ENCODE results near the gene TMEM109. TPM values are rescaled to one million over a fixed set of nuclear protein-coding genes. Genes with fewer than 3 reads are reported as not detected.

Gene TMEM109
- total and polyA plus RNA-seq, 2 of the 4 experiments (the other 2 are of a cell fraction): 15.1 to 69.7 TPM

DNA sequence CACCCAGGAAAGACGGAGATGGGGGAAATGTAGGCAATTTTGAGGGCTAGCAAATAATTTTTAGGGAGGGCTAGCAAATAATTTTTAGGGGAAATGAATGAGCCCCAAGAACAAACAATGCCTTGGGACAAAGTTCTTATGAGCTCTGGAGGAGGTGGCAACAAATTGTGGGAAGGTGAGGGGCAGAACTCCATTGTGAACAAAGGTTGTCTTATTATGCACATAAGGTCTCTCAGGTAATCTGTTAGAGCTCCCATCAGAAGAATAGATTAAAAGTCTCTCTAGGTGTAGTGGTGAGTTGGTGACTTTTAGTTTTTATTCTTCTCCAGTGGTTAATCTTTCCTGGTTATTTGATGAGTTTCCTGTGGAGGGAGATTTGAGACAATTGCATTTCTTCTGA lies 5.2 kb upstream of the TMEM109 start:
- CTCF ChIA-PET: interaction anchor here (0.6 to 1.4 kb wide), 2 partner anchors 9 to 17 kb away, joined by 4 read pairs; no protein-coding TSS in a partner anchor
- ATAC-seq (ENCODE audit: low read depth): no peak
- no peak overlapping the region for H2AK9ac ChIP-seq (replicated peaks; ENCODE audit: low read depth, low read length, poor library complexity)

More for the DNA sequence above, 5.2 kb upstream of the TMEM109 start:
- no peak overlapping the region for H2BK20ac ChIP-seq (ENCODE audit: low read depth, low read length)
- TF ChIP-seq, protein P1, sequence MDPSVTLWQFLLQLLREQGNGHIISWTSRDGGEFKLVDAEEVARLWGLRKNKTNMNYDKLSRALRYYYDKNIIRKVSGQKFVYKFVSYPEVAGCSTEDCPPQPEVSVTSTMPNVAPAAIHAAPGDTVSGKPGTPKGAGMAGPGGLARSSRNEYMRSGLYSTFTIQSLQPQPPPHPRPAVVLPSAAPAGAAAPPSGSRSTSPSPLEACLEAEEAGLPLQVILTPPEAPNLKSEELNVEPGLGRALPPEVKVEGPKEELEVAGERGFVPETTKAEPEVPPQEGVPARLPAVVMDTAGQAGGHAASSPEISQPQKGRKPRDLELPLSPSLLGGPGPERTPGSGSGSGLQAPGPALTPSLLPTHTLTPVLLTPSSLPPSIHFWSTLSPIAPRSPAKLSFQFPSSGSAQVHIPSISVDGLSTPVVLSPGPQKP (IDR thresholded peaks at IDR 0.05; ENCODE audit: borderline replicate concordance, low read depth, low read length): no peak
- TF ChIP-seq RFX5 (IDR thresholded peaks at IDR 0.05; ENCODE audit: low read depth, low read length): no peak
- TF ChIP-seq, protein P2, sequence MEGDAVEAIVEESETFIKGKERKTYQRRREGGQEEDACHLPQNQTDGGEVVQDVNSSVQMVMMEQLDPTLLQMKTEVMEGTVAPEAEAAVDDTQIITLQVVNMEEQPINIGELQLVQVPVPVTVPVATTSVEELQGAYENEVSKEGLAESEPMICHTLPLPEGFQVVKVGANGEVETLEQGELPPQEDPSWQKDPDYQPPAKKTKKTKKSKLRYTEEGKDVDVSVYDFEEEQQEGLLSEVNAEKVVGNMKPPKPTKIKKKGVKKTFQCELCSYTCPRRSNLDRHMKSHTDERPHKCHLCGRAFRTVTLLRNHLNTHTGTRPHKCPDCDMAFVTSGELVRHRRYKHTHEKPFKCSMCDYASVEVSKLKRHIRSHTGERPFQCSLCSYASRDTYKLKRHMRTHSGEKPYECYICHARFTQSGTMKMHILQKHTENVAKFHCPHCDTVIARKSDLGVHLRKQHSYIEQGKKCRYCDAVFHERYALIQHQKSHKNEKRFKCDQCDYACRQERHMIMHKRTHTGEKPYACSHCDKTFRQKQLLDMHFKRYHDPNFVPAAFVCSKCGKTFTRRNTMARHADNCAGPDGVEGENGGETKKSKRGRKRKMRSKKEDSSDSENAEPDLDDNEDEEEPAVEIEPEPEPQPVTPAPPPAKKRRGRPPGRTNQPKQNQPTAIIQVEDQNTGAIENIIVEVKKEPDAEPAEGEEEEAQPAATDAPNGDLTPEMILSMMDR (conservative IDR thresholded peaks at IDR 0.05; ENCODE audit: low read depth, low read length): no peak
- TF ChIP-seq CHD1 (IDR thresholded peaks at IDR 0.05; ENCODE audit: low read depth, low read length): no peak
- no peak for TF ChIP-seq NFE2L2 (IDR thresholded peaks at IDR 0.05; ENCODE audit: low read depth, low read length)
- TF ChIP-seq, protein P3, sequence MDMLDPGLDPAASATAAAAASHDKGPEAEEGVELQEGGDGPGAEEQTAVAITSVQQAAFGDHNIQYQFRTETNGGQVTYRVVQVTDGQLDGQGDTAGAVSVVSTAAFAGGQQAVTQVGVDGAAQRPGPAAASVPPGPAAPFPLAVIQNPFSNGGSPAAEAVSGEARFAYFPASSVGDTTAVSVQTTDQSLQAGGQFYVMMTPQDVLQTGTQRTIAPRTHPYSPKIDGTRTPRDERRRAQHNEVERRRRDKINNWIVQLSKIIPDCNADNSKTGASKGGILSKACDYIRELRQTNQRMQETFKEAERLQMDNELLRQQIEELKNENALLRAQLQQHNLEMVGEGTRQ (IDR thresholded peaks at IDR 0.05; ENCODE audit: low read depth, low read length): no peak
- no peak for TF ChIP-seq FOS (IDR thresholded peaks at IDR 0.05; ENCODE audit: low read depth, low read length)
- TF ChIP-seq CEBPB (IDR thresholded peaks at IDR 0.05; ENCODE audit: low read depth, low read length): no peak
- no peak for TF ChIP-seq RAD21 (IDR thresholded peaks at IDR 0.05; ENCODE audit: low read length)
- TF ChIP-seq BHLHE40 (IDR thresholded peaks at IDR 0.05; ENCODE audit: low read depth, low read length): no peak
- no peak for TF ChIP-seq MXI1 (IDR thresholded peaks at IDR 0.05; ENCODE audit: borderline replicate concordance, low read depth, low read length)
- no peak for TF ChIP-seq RCOR1 (IDR thresholded peaks at IDR 0.05; ENCODE audit: insufficient replicate concordance, low read length)
- no peak for TF ChIP-seq MAZ (IDR thresholded peaks at IDR 0.05; ENCODE audit: borderline replicate concordance, low read depth, low read length)
- no peak for TF ChIP-seq POLR2A (IDR thresholded peaks at IDR 0.05; ENCODE audit: low read depth, low read length)
- TF ChIP-seq SMC3 (IDR thresholded peaks at IDR 0.05; ENCODE audit: low read depth, low read length): no peak
- no peak for TF ChIP-seq MAFK (IDR thresholded peaks at IDR 0.05; ENCODE audit: low read depth, low read length)
- no peak overlapping the region for H4K8ac ChIP-seq (ENCODE audit: low read depth in 2 of 2, low read length in 2 of 2)
- peaks cover 4% of the 10 kb centered on the region for H3K9me1 ChIP-seq (ENCODE audit: insufficient read depth, low read length)
- H3K36me3 ChIP-seq (ENCODE audit: control insufficient read depth, insufficient read depth, low read length): no peaks in the 10 kb centered on the region
- peaks cover 10% of the 10 kb centered on the region for H3K27me3 ChIP-seq (ENCODE audit: control insufficient read depth, insufficient read depth, low read length)
- intact Hi-C loops (cut with micrococcal nuclease) (loop anchor here (5.0 kb wide), 1 partner anchor 263 kb away; no protein-coding TSS in a partner anchor), in situ Hi-C loops (cut with MboI; ENCODE audit: low sequenced_read_pairs) (loop anchor here (25.0 kb wide), 1 partner anchor 1322 kb away; no protein-coding TSS in a partner anchor), dilution Hi-C loops (cut with HindIII; ENCODE audit: low sequenced_read_pairs, unreplicated experiment) (no loop called here)
- H3K4ac ChIP-seq (ENCODE audit: low read depth, low read length): no peak overlapping the region
- no peak overlapping the region for H2BK15ac ChIP-seq (ENCODE audit: low read depth, low read length)
- H3K4me2 ChIP-seq (ENCODE audit: low read depth, low read length): no peak overlapping the region
- H3K4me1 ChIP-seq (ENCODE audit: control insufficient read depth, insufficient read depth, low read length): peaks cover 3% of the 10 kb centered on the region
- DNase-seq: no peak
- no peak overlapping the region for H3K56ac ChIP-seq (ENCODE audit: extremely low read depth, insufficient read depth, low read length)
- H2BK5ac ChIP-seq (ENCODE audit: low read depth, low read length, poor library complexity, severe bottlenecking): no peak overlapping the region
- no peak overlapping the region for H2BK120ac ChIP-seq (ENCODE audit: low read depth, low read length)
- peaks cover 6 to 22% of the 10 kb centered on the region in 2 experiments; a peak in 3 of 4 replicates for H3K79me1 ChIP-seq (ENCODE audit: low read depth in 1 of 2, low read length in 2 of 2)
- H4K5ac ChIP-seq (ENCODE audit: low read depth, low read length): no peak overlapping the region
- H3K9ac ChIP-seq (ENCODE audit: low read depth, low read length): no peak overlapping the region
- 13% methylated on average over 1 of the region's 1 CpG; no CpG with 5 or more reads in 1 of the 2 experiments for WGBS, 2 experiments (ENCODE audit: extremely low coverage in 2 of 2, insufficient read length in 1 of 2)
- no peak overlapping the region for H2AFZ ChIP-seq (replicated peaks; ENCODE audit: low read length, poor library complexity)
- no peak overlapping the region for H3K23ac ChIP-seq (ENCODE audit: low read depth, low read length)
- H3K4me3 ChIP-seq (ENCODE audit: insufficient read depth, low read depth, low read length): no peak overlapping the region
- no peak overlapping the region for H2AK5ac ChIP-seq (ENCODE audit: low read depth, low read length)
- H3K14ac ChIP-seq (replicated peaks; ENCODE audit: low read depth, low read length): no peak overlapping the region
- H4K20me1 ChIP-seq (ENCODE audit: insufficient read depth, low read length): peaks cover 18% of the 10 kb centered on the region
- no peaks in the 10 kb centered on the region for H3K9me3 ChIP-seq (ENCODE audit: control insufficient read depth, insufficient read depth, low read length)
- no peak overlapping the region for H4K91ac ChIP-seq (ENCODE audit: insufficient read depth, low read depth, low read length)
- no peak overlapping the region for H3K18ac ChIP-seq (ENCODE audit: low read depth, low read length)
- BruUV-seq (replicated peaks): no TSS peak
- POLR2A ChIA-PET (ENCODE audit: unreplicated experiment): no interaction called here
- H3K27ac ChIP-seq (ENCODE audit: insufficient read depth, low read length): no peak overlapping the region
